H1 (cell line): ENCODE results near the gene NDUFB6. TPM values are rescaled to one million over a fixed set of nuclear protein-coding genes. Genes with fewer than 3 reads are reported as not detected.

Experiments
- CTCF ChIA-PET: fragments of 300-600 bp; sonication (Branson Sonifier 250); formaldehyde crosslinking; loops from one replicate; lab custom pipeline; 2021; ENCODE audit not compliant: partially characterized antibody; lab: Charles Lee
- POLR2A ChIA-PET: fragments of 300-600 bp; sonication (Branson Sonifier 250); formaldehyde crosslinking; loops from one replicate; lab custom pipeline; 2021; ENCODE audit warnings: inconsistent platforms; ENCODE audit not compliant: partially characterized antibody; lab: Charles Lee
- DNase-seq, 2 experiments: peaks; one replicate each; pipeline versions ENCODE4 v3.0.0 to v3.0.0-alpha.2; 2010 to 2022; ENCODE audit warnings: low spot score in 2 of 2, low read depth in 1 of 2, mixed read lengths in 1 of 2
- FAIRE-seq: peaks from 2 replicates; lab custom pipeline; 2011; peaks lifted over from hg19 to GRCh38; lab: Jason Lieb, UNC
- H2AFZ ChIP-seq: 2 replicates; pipeline ENCODE4 v1.8.1; 2012; ENCODE audit warnings: low read length, inconsistent platforms
- H2AK5ac ChIP-seq: 2 replicates; pipeline ENCODE4 v1.6.1; 2013; ENCODE audit warnings: low read depth, low read length
- H2BK120ac ChIP-seq: replicated peaks from 2 replicates; pipeline ENCODE3; 2013; ENCODE audit warnings: low read depth, low read length, inconsistent platforms
- H2BK12ac ChIP-seq: 2 replicates; pipeline ENCODE4 v1.6.1; 2013; ENCODE audit warnings: low read depth, low read length
- H2BK15ac ChIP-seq: 2 replicates; pipeline ENCODE4 v1.6.1; 2013; ENCODE audit warnings: low read length
- H2BK20ac ChIP-seq: 2 replicates; pipeline ENCODE4 v1.6.1; 2013; ENCODE audit warnings: low read length
- H2BK5ac ChIP-seq: 2 replicates; pipeline ENCODE4 v1.6.1; 2013; ENCODE audit warnings: low read depth, low read length
- H3K14ac ChIP-seq: 2 replicates; pipeline ENCODE4 v1.6.1; 2013; ENCODE audit warnings: inconsistent platforms; ENCODE audit not compliant: insufficient read length
- H3K18ac ChIP-seq: 2 replicates; pipeline ENCODE4 v1.6.1; 2013; ENCODE audit warnings: low read length; ENCODE audit errors: extremely low read depth
- H3K23ac ChIP-seq: 2 replicates; pipeline ENCODE4 v1.6.1; 2013; ENCODE audit warnings: inconsistent platforms; ENCODE audit not compliant: insufficient read length
- H3K23me2 ChIP-seq: 2 replicates; pipeline ENCODE4 v1.6.1; 2013; ENCODE audit warnings: low read depth, low read length
- H3K27ac ChIP-seq: 2 replicates; pipeline ENCODE4 v1.6.1; 2011; ENCODE audit warnings: low read depth, low read length, inconsistent platforms
- H3K27me3 ChIP-seq, 4 experiments: replicated peaks in 1 of 4; 1 replicate in 1 of 4; 2 replicates in 3 of 4; pipeline versions ENCODE4 v1.6.1 to v1.8.1; 2011 to 2013; ENCODE audit warnings: low read length in 3 of 4, mild to moderate bottlenecking in 3 of 4, inconsistent platforms in 2 of 4, mixed read lengths in 2 of 4, moderate library complexity in 1 of 4; ENCODE audit not compliant: control insufficient read depth in 3 of 4, insufficient read depth in 3 of 4; ENCODE audit errors: extremely low read depth in 1 of 4
- H3K36me3 ChIP-seq, 4 experiments: 2 replicates each; pipeline versions ENCODE4 v1.6.1 to v1.8.1; 2011 to 2013; ENCODE audit warnings: mild to moderate bottlenecking in 4 of 4, low read length in 3 of 4, moderate library complexity in 2 of 4, control low read depth in 1 of 4, inconsistent platforms in 1 of 4; ENCODE audit not compliant: insufficient read depth in 4 of 4, control insufficient read depth in 2 of 4
- H3K4ac ChIP-seq: replicated peaks from 2 replicates; pipeline ENCODE3; 2013; ENCODE audit warnings: low read length, low read depth, mixed read lengths, inconsistent platforms; ENCODE audit not compliant: insufficient read length
- H3K4me1 ChIP-seq, 4 experiments: replicated peaks in 1 of 4; 1 replicate in 1 of 4; 2 replicates in 3 of 4; pipeline versions ENCODE4 v1.6.1 to v1.8.1; 2011 to 2013; ENCODE audit warnings: low read length in 3 of 4, inconsistent platforms in 2 of 4, mixed read lengths in 1 of 4; ENCODE audit not compliant: insufficient read depth in 4 of 4, control insufficient read depth in 3 of 4
- H3K4me2 ChIP-seq, 2 experiments: 2 replicates each; pipeline versions ENCODE4 v1.6.1 to v1.8.1; 2011 to 2013; ENCODE audit warnings: low read depth in 2 of 2, low read length in 2 of 2, control low read depth in 1 of 2, inconsistent platforms in 1 of 2, mild to moderate bottlenecking in 1 of 2; ENCODE audit not compliant: insufficient read depth in 1 of 2
- H3K4me3 ChIP-seq, 4 experiments: fragments of 200-600, 300-600 bp in 1 of 4; sonication (generic), shearing (Covaris generic), sonication (Bioruptor Twin) in 1 of 4; 2 replicates each; pipeline versions ENCODE4 v1.5.1 to v1.8.1; 2011 to 2016; ENCODE audit warnings: low read length in 4 of 4, low read depth in 3 of 4, control low read depth in 2 of 4, inconsistent platforms in 2 of 4, mild to moderate bottlenecking in 2 of 4, mixed read lengths in 1 of 4, moderate library complexity in 1 of 4; ENCODE audit not compliant: insufficient read depth in 2 of 4; ENCODE audit errors: extremely low read depth in 1 of 4
- H3K56ac ChIP-seq: replicated peaks from 2 replicates; pipeline ENCODE3; 2013; ENCODE audit warnings: low read depth, mild to moderate bottlenecking, mixed read lengths, low read length, inconsistent platforms; ENCODE audit not compliant: insufficient read length
- H3K79me1 ChIP-seq: 2 replicates; pipeline ENCODE4 v1.6.1; 2013; ENCODE audit warnings: low read depth, low read length, control low read depth
- H3K79me2 ChIP-seq, 2 experiments: 2 replicates each; pipeline versions ENCODE4 v1.6.1 to v1.8.1; 2012 to 2013; ENCODE audit warnings: low read length in 2 of 2, mild to moderate bottlenecking in 2 of 2, inconsistent platforms in 1 of 2; ENCODE audit not compliant: insufficient read depth in 2 of 2, control insufficient read depth in 1 of 2
- H3K9ac ChIP-seq, 4 experiments: replicated peaks in 1 of 4; 1 replicate in 1 of 4; 2 replicates in 3 of 4; pipeline versions ENCODE4 v1.6.1 to v1.8.1; 2011 to 2013; ENCODE audit warnings: low read depth in 3 of 4, low read length in 3 of 4, control low read depth in 2 of 4, mild to moderate bottlenecking in 2 of 4, moderate library complexity in 2 of 4, inconsistent platforms in 1 of 4; ENCODE audit errors: extremely low read depth in 1 of 4
- H3K9me3 ChIP-seq, 2 experiments: 2 replicates each; pipeline versions ENCODE4 v1.6.1 to v1.8.1; 2012 to 2013; ENCODE audit warnings: mild to moderate bottlenecking in 2 of 2, moderate library complexity in 2 of 2, control low read depth in 1 of 2, inconsistent platforms in 1 of 2, low read depth in 1 of 2, low read length in 1 of 2, mixed read lengths in 1 of 2; ENCODE audit not compliant: insufficient read depth in 2 of 2
- H4K20me1 ChIP-seq, 2 experiments: replicated peaks in 1 of 2; 2 replicates each; pipeline versions ENCODE3 to v1.8.1; 2011 to 2013; ENCODE audit warnings: inconsistent platforms in 2 of 2, low read length in 2 of 2, mild to moderate bottlenecking in 1 of 2; ENCODE audit not compliant: insufficient read depth in 2 of 2, control insufficient read depth in 1 of 2
- H4K5ac ChIP-seq: 2 replicates; pipeline ENCODE4 v1.6.1; 2013; ENCODE audit warnings: low read length, low read depth, mixed read lengths, inconsistent platforms; ENCODE audit not compliant: insufficient read length
- H4K8ac ChIP-seq: 2 replicates; pipeline ENCODE4 v1.8.0; 2013; ENCODE audit warnings: mild to moderate bottlenecking, moderate library complexity, low read length, inconsistent platforms; ENCODE audit not compliant: insufficient read depth; ENCODE audit errors: extremely low read depth
- H4K91ac ChIP-seq: replicated peaks from 2 replicates; pipeline ENCODE3; 2013; ENCODE audit warnings: low read length, mixed read lengths, inconsistent platforms; ENCODE audit not compliant: insufficient read length
- GABPA ChIP-seq: IDR thresholded peaks from 2 replicates; pipeline ENCODE4 v1.6.1; 2011; ENCODE audit warnings: mild to moderate bottlenecking, low read length, moderate library complexity, borderline replicate concordance; ENCODE audit not compliant: insufficient read depth
- HDAC2 ChIP-seq, 2 experiments: fragments of 300-600 bp in 1 of 2; sonication (generic) in 1 of 2; IDR thresholded peaks; 2 replicates each; pipeline ENCODE4 v1.6.1; 2011 to 2012; ENCODE audit warnings: low read depth in 2 of 2, low read length in 2 of 2, mild to moderate bottlenecking in 2 of 2, moderate library complexity in 2 of 2, borderline replicate concordance in 1 of 2, inconsistent platforms in 1 of 2
- NRF1 ChIP-seq: IDR thresholded peaks from 2 replicates; pipeline ENCODE4 v1.6.1; 2011; ENCODE audit warnings: mild to moderate bottlenecking, low read depth, low read length, improper control_type of control experiment
- RFX5 ChIP-seq: IDR thresholded peaks from 2 replicates; pipeline ENCODE4 v1.6.1; 2011; ENCODE audit warnings: low read depth, low read length, improper control_type of control experiment, borderline replicate concordance
- RNF2 ChIP-seq: fragments of 200-900, 300-1000 bp; sonication (generic); IDR thresholded peaks from 2 replicates; pipeline ENCODE4 v1.7.1; 2016; ENCODE audit warnings: borderline replicate concordance, low read depth, mild to moderate bottlenecking, antibody characterized with exemption, low read length; ENCODE audit not compliant: poor library complexity, severe bottlenecking; ENCODE audit errors: missing control alignments
- SIN3A ChIP-seq, 2 experiments: IDR thresholded peaks in 1 of 2; conservative IDR thresholded peaks in 1 of 2; 2 replicates each; pipeline ENCODE4 v1.6.1; 2011 to 2012; ENCODE audit warnings: low read length in 2 of 2, improper control_type of control experiment in 1 of 2, low read depth in 1 of 2, mild to moderate bottlenecking in 1 of 2
- SIX5 ChIP-seq: IDR thresholded peaks from 2 replicates; pipeline ENCODE4 v1.6.1; 2011; ENCODE audit warnings: mild to moderate bottlenecking, low read depth, low read length
- WGBS, 2 experiments: shearing (Covaris generic) in 1 of 2; methylation state at CpG; one replicate each; pipeline versions ENCODE4 v1.1.6 to v1.1.7; 2013 to 2015; ENCODE audit warnings: low lambda C conversion rate in 2 of 2, mixed read lengths in 2 of 2, inconsistent platforms in 1 of 2, low coverage in 1 of 2, missing lambda C conversion rate in 1 of 2; ENCODE audit not compliant: insufficient replicate concordance in 2 of 2, insufficient coverage in 1 of 2, insufficient read length in 1 of 2; ENCODE audit errors: extremely low coverage in 1 of 2, missing lambda C conversion rate in 1 of 2; 5-methylcytosine and 5-hydroxymethylcytosine counted together
- polyA plus RNA-seq, 7 experiments: library from polyadenylated mRNA; depleted of rRNA in 3 of 7; stranded (reverse) in 5 of 7; unstranded in 2 of 7; fragments of >200 nt in 5 of 7; fragments of 200-250 nt in 2 of 7; gene quantifications; 1 replicate in 5 of 7; 2 replicates in 1 of 7; 4 replicates in 1 of 7; pipeline versions ENCODE4 v1.2.1 to v1.2.3, GENCODE V29; 2011 to 2013; ENCODE audit warnings: missing spikeins in 2 of 7, mixed read lengths in 2 of 7
- total RNA-seq: library from RNA; stranded (reverse); fragmentation: NEBNext Ultra II Directional; extraction: Animal tissue kit (Norgen Biotek cat#: 25700); gene quantifications from 2 replicates; pipeline ENCODE4 v1.2.1, GENCODE V29; 2021

The NDUFB6 gene
- total and polyA plus RNA-seq, 2 of the 8 experiments (the other 6 are each of a cell fraction or from before 2014, with no cell fraction given), result 55.8 to 61.4 TPM

DNA sequence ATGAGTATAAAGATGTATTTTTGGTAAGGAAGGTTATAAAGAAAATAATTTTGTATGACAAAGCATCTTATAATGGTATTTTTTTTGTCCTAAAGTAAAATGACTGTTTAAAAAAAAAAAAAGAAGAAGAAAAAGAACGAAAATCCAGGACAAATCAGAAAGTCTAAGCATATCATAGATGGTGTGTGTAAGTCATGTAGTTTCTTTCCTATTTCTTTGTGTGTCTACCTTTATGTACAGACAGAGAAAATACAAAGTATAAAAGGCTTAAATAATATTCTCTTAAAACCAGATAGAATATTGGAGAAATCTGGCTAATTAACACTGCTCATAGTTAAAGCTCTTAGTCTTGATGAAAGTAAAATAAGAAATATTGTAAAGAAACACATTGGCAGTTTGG is 54.7 kb downstream of the NDUFB6 start:
- Histone ChIP-seq H3K9ac (no peak overlapping the region), H3K79me1 (no peaks in the 10 kb centered on the region), H3K9me3 (peaks cover 30 to 35% of the 10 kb centered on the region in 2 experiments), H3K56ac (no peak overlapping the region), H3K4me3 (no peak overlapping the region), H2BK15ac (no peak overlapping the region), H2AFZ (no peak overlapping the region), H4K20me1 (no peaks in the 10 kb centered on the region), H3K4me1 (no peaks in the 10 kb centered on the region), H3K79me2 (0 out of 4 replicates have a peak, but pooled peaks cover 0 to 3% of the 10 kb centered on the region in 2 experiments), H4K8ac (no peak overlapping the region), H4K5ac (no peak overlapping the region), H3K4ac (no peak overlapping the region), H2BK12ac (no peak overlapping the region), H3K14ac (no peak overlapping the region), H2AK5ac (no peak overlapping the region), H2BK20ac (no peak overlapping the region), H3K27ac (no peak overlapping the region), H2BK120ac (no peak overlapping the region), H4K91ac (no peak overlapping the region), H3K27me3 (no peaks in the 10 kb centered on the region), H3K23ac (no peak overlapping the region), H3K36me3 (peaks cover 0 to 17% (median 5%) of the 10 kb centered on the region in 4 experiments; a peak in 3 of 8 replicates), H3K4me2 (no peak overlapping the region), H2BK5ac (no peak overlapping the region), H3K18ac (no peak overlapping the region), H3K23me2 (no peaks in the 10 kb centered on the region)
- POLR2A ChIA-PET, result no interaction called here
- no peak for FAIRE-seq
- 75% methylated on average over 1 of the region's 1 CpG; no CpG with 5 or more reads in 1 of the 2 experiments for WGBS, 2 experiments
- no peak for DNase-seq
- CTCF ChIA-PET, result interaction anchor here (1.0 kb wide), 1 partner anchor 119 kb away, joined by 3 read pairs; no protein-coding TSS in a partner anchor
- TF ChIP-seq RFX5, result no peak
- TF ChIP-seq SIX5, result no peak
- TF ChIP-seq HDAC2 (IDR thresholded peaks at IDR 0.05; ENCODE audit: borderline replicate concordance in 1 of 2, low read depth in 2 of 2, low read length in 2 of 2), result no peak
- no peak for TF ChIP-seq RNF2
- no peak for TF ChIP-seq NRF1
- TF ChIP-seq GABPA, result no peak
- no peak for TF ChIP-seq SIN3A (conservative IDR thresholded peaks at IDR 0.05 in 1 of 2, IDR thresholded peaks at IDR 0.05 in 1 of 2; ENCODE audit: low read depth in 1 of 2, low read length in 2 of 2)
